Pancreas (tissue), 10 donors: ENCODE results near the gene PTPN20. TPM values are rescaled to one million over a fixed set of nuclear protein-coding genes. Genes with fewer than 3 reads are reported as not detected.
A peak's percentile ranks its signal among the peaks of the same experiment; 100 is the strongest.
"Not testable (repeated sequence)": the region's sequence is repeated elsewhere in the genome, so short reads cannot be mapped to it uniquely, and the experiment has no call there.

ENCODE experiments used
- ATAC-seq, 4 donors: fragments of 200-7000 bp; cut with Tn5 transposase; one replicate each; pipeline versions ENCODE4 v1.8.0 to v1.9.1; 2020; ENCODE audit warnings: mild to moderate bottlenecking in 4 of 4, moderate library complexity in 4 of 4
- DNase-seq, 6 donors: peaks; one replicate each; pipeline ENCODE4 v3.0.0-alpha.2; 2020
- FAIRE-seq: peaks from 2 replicates; lab custom pipeline; 2012; peaks lifted over from hg19 to GRCh38; lab: Jason Lieb, UNC
- H3K27ac ChIP-seq, 4 donors: fragments of 200-600 bp; sonication (generic); 1 replicate in 3 of 4; 2 replicates in 1 of 4; pipeline versions ENCODE4 v1.5.0 to v1.8.0; 2020
- H3K27me3 ChIP-seq, 4 donors: fragments of 200-600 bp; one replicate each; pipeline ENCODE4 v1.8.0; 2021
- H3K36me3 ChIP-seq, 3 donors: fragments of 200-600 bp; sonication (generic) in 1 of 3; one replicate each; pipeline versions ENCODE4 v1.5.0 to v1.8.0; 2020 to 2021
- H3K4me1 ChIP-seq, 3 donors: fragments of 200-600 bp; one replicate each; pipeline ENCODE4 v1.8.0; 2021
- H3K4me3 ChIP-seq, 4 donors: fragments of 200-600 bp; sonication (generic) in 2 of 4; one replicate each; pipeline versions ENCODE4 v1.5.0 to v1.8.0; 2020 to 2021
- H3K9me3 ChIP-seq, 4 donors: fragments of 200-600 bp; one replicate each; pipeline ENCODE4 v1.8.0; 2021
- WGBS, 2 donors: extraction: QIAGEN DNeasy Blood & Tissue Kit; methylation state at CpG; one replicate each; pipeline ENCODE4 v1.1.7; 2013; 5-methylcytosine and 5-hydroxymethylcytosine counted together
- intact Hi-C, 3 donors: fragments of 100-400 bp; cut with DNase I; formaldehyde crosslinking; loops; one replicate each; pipeline versions ENCODE4 v1.11.1 to v1.14.2; 2022
- polyA plus RNA-seq, 2 donors: library from polyadenylated mRNA; stranded (reverse); fragments of 200-250 nt; gene quantifications; one replicate each; pipeline ENCODE4 v1.2.3, GENCODE V29; 2013
- total RNA-seq, 6 donors: library from RNA; stranded (reverse); fragmentation: NEBNext Ultra II Directional in 4 of 6; extraction: Animal tissue kit (Norgen Biotek cat#: 25700) in 4 of 6; gene quantifications; one replicate each; pipeline versions ENCODE4 v1.2.1 to v1.2.4, GENCODE V29; 2021 to 2023
- TF ChIP-seq, protein P1 (sequence below), 4 donors: fragments of 200-600 bp; sonication (generic) in 3 of 4; IDR thresholded peaks; one replicate each; pipeline versions ENCODE4 v1.5.0 to v1.8.0; 2021; ENCODE audit warnings: antibody characterized with exemption in 4 of 4
- donor health status: healthy with polysubstance abuse.
- donor health status: DM: no; HTN: no; CAD: no; lungs with moderate emphysema.
- donor health status: DM: no; HTN: no; CAD: no.
- donor health status: control.
- donor health status: control.
- donor health status: Bipolar disorder and iron deficiency.
- donor health status: DM: yes; HTN: yes; CAD: no.
- donor health status: DM: no; HTN: no; CAD: no.
- donor health status: DM: no; HTN: no; CAD: no.
- donor health status: DM: yes; HTN: yes; CAD: no.

Gene PTPN20
- total and polyA plus RNA-seq, 8 donors, result 1.4 to 8.3 (median 3.2) TPM

DNA sequence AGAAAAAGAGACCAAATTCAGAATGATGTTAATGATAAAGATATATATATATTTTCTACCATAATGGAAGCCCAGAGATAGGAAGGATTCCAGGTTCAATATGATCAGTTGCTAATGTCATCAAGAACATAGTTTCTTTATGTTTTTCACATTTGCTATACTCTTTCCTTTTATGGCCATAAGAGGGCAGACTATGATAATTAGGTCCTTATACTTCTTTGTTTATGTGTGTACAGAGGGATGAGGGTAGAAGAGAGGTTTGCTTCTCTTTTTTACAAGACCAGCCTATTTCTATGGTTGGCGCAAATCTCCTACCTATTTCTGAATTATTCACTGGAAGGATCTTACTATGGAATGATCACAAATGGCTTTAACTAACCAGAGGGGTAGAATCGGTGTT, 52.1 kb downstream of the PTPN20 start:
- DNase-seq, H3K27me3 ChIP-seq, H3K9me3 ChIP-seq, FAIRE-seq, intact Hi-C loops, H3K36me3 ChIP-seq, H3K27ac ChIP-seq, H3K4me1 ChIP-seq, ATAC-seq, H3K4me3 ChIP-seq: not testable (repeated sequence)
- WGBS, 2 donors, result 45 to 58% methylated on average over 2 of the region's 2 CpGs

DNA sequence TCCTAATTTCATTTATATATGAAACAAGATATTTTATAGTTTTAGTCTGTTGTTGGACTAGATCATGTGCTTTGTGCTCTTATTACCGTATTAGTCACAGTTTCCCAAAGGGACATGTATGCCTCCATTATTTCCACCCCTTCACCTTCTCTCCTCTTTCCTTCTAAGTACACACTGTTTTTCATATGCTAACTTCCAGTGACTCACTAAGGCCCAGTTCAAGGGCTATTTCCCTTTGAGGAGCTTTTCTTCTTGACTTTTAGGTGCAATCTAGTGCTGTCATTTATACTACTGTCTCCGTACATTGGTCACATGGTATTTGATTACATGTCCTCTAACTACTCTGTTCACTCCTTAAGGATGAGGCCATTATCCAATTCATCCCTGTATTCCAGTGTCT, 55.8 kb downstream of the PTPN20 start:
- FAIRE-seq, H3K36me3 ChIP-seq, intact Hi-C loops, DNase-seq, ATAC-seq, H3K27ac ChIP-seq, H3K4me3 ChIP-seq, H3K27me3 ChIP-seq, H3K9me3 ChIP-seq, H3K4me1 ChIP-seq: not testable (repeated sequence)
- WGBS, 2 donors, result 70 to 95% methylated on average over 1 of the region's 2 CpGs

DNA sequence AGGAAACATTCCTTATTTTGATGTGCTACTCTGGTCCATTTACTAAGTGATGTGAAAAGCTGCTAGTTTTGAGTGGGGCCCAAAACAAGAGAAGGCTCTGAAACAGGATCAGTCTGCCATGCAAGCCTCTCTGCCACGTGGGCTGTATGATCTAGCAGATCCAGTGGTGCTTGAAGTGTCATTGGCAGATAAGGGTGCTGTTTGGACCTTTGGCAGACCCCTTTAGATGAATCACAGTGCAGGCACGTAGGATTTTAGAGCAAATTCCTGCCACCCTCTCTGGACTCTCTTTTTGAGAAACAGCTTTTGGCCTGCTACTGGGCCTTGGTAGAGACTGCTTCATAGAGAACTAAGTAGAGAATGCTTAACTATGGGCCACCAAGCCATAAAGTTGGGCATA, 69.0 kb downstream of the PTPN20 start:
- WGBS, 2 donors, result no CpG with 5 or more reads among the region's 2 CpGs
- intact Hi-C loops, H3K27ac ChIP-seq, H3K36me3 ChIP-seq, H3K4me1 ChIP-seq, H3K27me3 ChIP-seq, H3K9me3 ChIP-seq, FAIRE-seq, H3K4me3 ChIP-seq, DNase-seq, ATAC-seq: not testable (repeated sequence)

DNA sequence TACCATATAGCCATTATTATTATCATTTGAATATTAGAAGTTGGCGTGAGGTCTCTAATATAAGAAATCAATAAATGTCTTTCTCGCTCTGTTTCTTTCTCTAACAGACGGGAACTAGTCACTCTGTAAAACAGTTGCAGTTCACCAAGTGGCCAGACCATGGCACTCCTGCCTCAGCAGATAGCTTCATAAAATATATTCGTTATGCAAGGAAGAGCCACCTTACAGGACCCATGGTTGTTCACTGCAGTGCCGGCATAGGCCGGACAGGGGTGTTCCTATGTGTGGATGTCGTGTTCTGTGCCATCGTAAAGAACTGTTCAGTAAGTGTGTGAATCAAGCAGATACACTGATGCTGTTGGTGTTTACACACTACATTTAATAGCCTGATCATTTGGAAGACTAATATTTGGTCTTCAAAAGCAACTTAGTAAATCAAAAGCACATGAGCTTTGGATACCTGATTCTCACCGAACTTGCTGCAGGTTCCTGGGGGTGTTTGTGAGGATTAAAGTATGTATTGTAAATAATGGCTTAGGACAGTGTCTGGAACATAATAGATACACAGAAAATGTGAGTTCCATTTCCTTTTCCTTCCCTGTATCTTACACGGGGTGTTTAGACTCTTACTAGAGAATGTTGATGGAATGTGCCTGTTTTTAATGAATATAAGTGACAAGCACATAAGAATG, 76.2 kb downstream of the PTPN20 start:
- H3K36me3 ChIP-seq, H3K4me1 ChIP-seq, DNase-seq, H3K4me3 ChIP-seq, H3K27ac ChIP-seq, H3K27me3 ChIP-seq, H3K9me3 ChIP-seq, intact Hi-C loops: not testable (repeated sequence)
- peak; percentile 96 for FAIRE-seq
- ATAC-seq, result peak; percentile 98 to 100 (median 100)
- WGBS, 2 donors, result no CpG with 5 or more reads among the region's 10 CpGs

DNA sequence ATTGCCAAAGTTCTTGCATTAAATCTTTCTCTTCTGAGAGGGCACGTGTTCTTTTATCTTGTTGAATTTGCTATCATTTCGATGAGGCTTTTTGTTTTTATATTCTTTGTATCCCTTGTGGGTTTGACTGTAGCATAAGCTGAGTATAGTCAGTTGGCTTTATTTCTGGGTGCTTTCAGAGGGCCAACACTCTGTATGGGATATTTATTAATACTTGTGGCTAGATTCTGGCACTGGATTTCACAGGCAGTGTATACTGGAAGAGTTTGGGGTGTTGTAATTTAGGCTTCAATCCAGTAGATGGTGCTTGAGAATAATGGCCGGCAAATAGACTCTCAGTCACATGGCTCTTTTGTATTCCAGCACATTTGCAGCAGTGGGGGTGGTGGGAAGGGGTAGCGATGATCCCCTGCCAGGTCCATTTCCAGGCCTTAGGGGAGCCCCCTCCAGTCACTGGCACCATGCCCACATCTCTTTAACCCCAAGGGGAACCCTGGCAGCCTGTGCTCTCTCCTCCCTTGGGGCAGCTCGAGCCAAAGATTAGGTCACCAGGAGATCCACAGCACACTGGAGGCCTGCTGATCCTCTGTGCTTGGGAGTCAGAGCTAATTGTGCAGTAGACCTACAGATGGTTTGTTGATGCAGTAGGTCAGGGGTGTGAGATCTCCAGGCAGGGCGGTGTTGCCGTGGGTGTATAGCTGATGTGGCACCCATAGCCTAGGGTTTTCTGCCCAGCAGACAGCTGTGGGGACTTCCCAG, 81.8 kb downstream of the PTPN20 start:
- Histone ChIP-seq H3K27me3 (no peaks in the 10 kb centered on the region), H3K36me3 (no peaks in the 10 kb centered on the region), H3K4me1 (no peaks in the 10 kb centered on the region), H3K4me3 (no peak overlapping the region), H3K27ac (no peak overlapping the region), H3K9me3 (no peaks in the 10 kb centered on the region)
- peak; percentile 46 to 82 (median 70) for ATAC-seq
- intact Hi-C loops, result no loop called here
- DNase-seq, result no peak
- TF ChIP-seq, protein P1, sequence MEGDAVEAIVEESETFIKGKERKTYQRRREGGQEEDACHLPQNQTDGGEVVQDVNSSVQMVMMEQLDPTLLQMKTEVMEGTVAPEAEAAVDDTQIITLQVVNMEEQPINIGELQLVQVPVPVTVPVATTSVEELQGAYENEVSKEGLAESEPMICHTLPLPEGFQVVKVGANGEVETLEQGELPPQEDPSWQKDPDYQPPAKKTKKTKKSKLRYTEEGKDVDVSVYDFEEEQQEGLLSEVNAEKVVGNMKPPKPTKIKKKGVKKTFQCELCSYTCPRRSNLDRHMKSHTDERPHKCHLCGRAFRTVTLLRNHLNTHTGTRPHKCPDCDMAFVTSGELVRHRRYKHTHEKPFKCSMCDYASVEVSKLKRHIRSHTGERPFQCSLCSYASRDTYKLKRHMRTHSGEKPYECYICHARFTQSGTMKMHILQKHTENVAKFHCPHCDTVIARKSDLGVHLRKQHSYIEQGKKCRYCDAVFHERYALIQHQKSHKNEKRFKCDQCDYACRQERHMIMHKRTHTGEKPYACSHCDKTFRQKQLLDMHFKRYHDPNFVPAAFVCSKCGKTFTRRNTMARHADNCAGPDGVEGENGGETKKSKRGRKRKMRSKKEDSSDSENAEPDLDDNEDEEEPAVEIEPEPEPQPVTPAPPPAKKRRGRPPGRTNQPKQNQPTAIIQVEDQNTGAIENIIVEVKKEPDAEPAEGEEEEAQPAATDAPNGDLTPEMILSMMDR (IDR thresholded peaks at IDR 0.05), result no peak
- WGBS, 2 donors, result 71 to 79% methylated on average over 7 of the region's 7 CpGs
- no peak for FAIRE-seq

DNA sequence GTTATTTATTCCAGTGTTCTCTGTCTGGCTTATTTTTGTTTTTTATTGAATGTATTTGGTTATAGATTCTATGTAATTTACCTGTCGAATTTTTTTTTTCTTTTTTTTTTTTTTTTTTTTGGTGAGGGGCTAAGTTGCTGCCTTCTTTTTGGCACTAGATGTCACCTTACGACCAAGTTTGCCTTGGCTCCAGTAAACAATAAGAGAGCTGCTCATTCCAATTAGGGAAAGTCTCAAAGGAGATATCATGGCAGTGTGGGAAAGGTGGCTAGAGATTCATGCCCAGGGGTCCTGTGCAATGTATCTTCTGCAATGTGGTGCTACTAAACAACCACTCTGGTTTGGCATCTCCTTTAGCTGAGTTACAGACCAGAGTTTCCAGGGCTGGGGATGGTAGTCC, 84.0 kb downstream of the PTPN20 start:
- Histone ChIP-seq H3K9me3 (no peaks in the 10 kb centered on the region), H3K36me3 (no peaks in the 10 kb centered on the region), H3K4me3 (no peak overlapping the region), H3K4me1 (no peaks in the 10 kb centered on the region), H3K27me3 (no peaks in the 10 kb centered on the region), H3K27ac (no peak overlapping the region)
- TF ChIP-seq, protein P1 (IDR thresholded peaks at IDR 0.05), result no peak
- DNase-seq (no peak), FAIRE-seq (no peak), ATAC-seq (no peak)
- intact Hi-C loops, result no loop called here
- WGBS, 2 donors, result 66 to 70% methylated on average over 2 of the region's 2 CpGs

DNA sequence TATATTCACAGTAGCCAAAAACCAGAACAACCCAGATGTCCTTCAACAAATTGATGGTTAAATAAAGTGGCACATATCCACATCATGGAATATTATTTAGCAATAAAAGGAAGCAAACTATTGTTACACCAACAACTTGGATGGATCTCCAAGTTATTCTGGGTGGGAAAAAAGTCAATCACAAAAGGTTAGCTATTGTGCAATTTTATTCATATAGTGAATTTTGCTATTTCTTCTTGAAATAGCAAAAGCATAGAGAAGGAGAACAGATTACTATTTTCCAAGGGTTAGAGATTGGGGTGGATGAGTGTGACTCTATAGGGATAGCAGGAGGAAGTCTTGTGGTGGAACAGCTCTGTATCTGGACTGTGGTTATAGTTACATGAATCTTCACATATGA, 87.0 kb downstream of the PTPN20 start:
- H3K27me3 ChIP-seq, result no peaks in the 10 kb centered on the region
- no peaks in the 10 kb centered on the region for H3K4me1 ChIP-seq
- FAIRE-seq (no peak), DNase-seq (no peak), ATAC-seq (no peak)
- no peaks in the 10 kb centered on the region for H3K9me3 ChIP-seq
- H3K36me3 ChIP-seq, result no peaks in the 10 kb centered on the region
- TF ChIP-seq, protein P1 (IDR thresholded peaks at IDR 0.05), result no peak
- no peak overlapping the region for H3K27ac ChIP-seq
- intact Hi-C loops, result no loop called here
- no peak overlapping the region for H3K4me3 ChIP-seq
